ENCODE measurements around the gene NPPC.

- TF ChIP-seq CTCF (IDR thresholded peaks at IDR 0.05) (no peak), POLR2AphosphoS5 (IDR thresholded peaks at IDR 0.05) (no peak), POLR2A (IDR thresholded peaks at IDR 0.05) (no peak)
Observed at GRCh38 chr2:231934441-231935206, 8.4 kb upstream of the NPPC start.

Data from transverse colon (tissue), 4 donors.